CD14-positive monocyte (primary cell): ENCODE data around the gene MRGPRG. TPM values are rescaled to one million over a fixed set of nuclear protein-coding genes. Genes with fewer than 3 reads are reported as not detected.
"Not testable (repeated sequence)": the region's sequence is repeated elsewhere in the genome, so short reads cannot be mapped to it uniquely, and the experiment has no call there.

Experiments used
- DNase-seq, 3 donors: peaks; one replicate each; pipeline ENCODE4 v3.0.0-alpha.2; 2011 to 2022
- H2AFZ ChIP-seq: 2 replicates; pipeline ENCODE4 v1.6.0; 2012; ENCODE audit warnings: mild to moderate bottlenecking, low read depth, low read length, inconsistent platforms; ENCODE audit not compliant: insufficient read depth, poor library complexity, severe bottlenecking
- H3K27ac ChIP-seq, 2 donors: 1 replicate in 1 of 2; 2 replicates in 1 of 2; pipeline ENCODE4 v1.5.1; 2012 to 2013; ENCODE audit warnings: low read length in 2 of 2, control low read depth in 1 of 2, inconsistent platforms in 1 of 2, low read depth in 1 of 2, mild to moderate bottlenecking in 1 of 2
- H3K27me3 ChIP-seq, 2 donors: one replicate each; pipeline versions ENCODE4 v1.6.0 to v1.6.1; 2011 to 2013; ENCODE audit warnings: low read length in 2 of 2; ENCODE audit not compliant: control insufficient read depth in 2 of 2, insufficient read depth in 2 of 2
- H3K36me3 ChIP-seq, 2 donors: replicated peaks in 1 of 2; 1 replicate in 1 of 2; 2 replicates in 1 of 2; pipeline versions ENCODE4 v1.5.1 to v1.6.1; 2012 to 2013; ENCODE audit warnings: low read length in 2 of 2, control low read depth in 1 of 2, inconsistent platforms in 1 of 2, mild to moderate bottlenecking in 1 of 2; ENCODE audit not compliant: insufficient read depth in 2 of 2, control insufficient read depth in 1 of 2
- H3K4me1 ChIP-seq, 2 donors: 1 replicate in 1 of 2; 2 replicates in 1 of 2; pipeline versions ENCODE4 v1.5.1 to v1.6.1; 2012 to 2013; ENCODE audit warnings: low read length in 2 of 2, control low read depth in 1 of 2, inconsistent platforms in 1 of 2, mild to moderate bottlenecking in 1 of 2, moderate library complexity in 1 of 2; ENCODE audit not compliant: insufficient read depth in 2 of 2, control insufficient read depth in 1 of 2
- H3K4me2 ChIP-seq: replicated peaks from 2 replicates; pipeline ENCODE3; 2012; ENCODE audit warnings: low read length, moderate library complexity, mild to moderate bottlenecking; ENCODE audit not compliant: poor library complexity, severe bottlenecking; ENCODE audit errors: extremely low read depth
- H3K4me3 ChIP-seq, 3 experiments: fragments of 200-600 bp in 1 of 3; sonication (generic) in 1 of 3; replicated peaks in 1 of 3; 1 replicate in 2 of 3; 2 replicates in 1 of 3; pipeline ENCODE4 v1.5.1; 2011 to 2013; ENCODE audit warnings: low read length in 3 of 3, mild to moderate bottlenecking in 3 of 3, control low read depth in 2 of 3, low read depth in 2 of 3, inconsistent platforms in 1 of 3, moderate library complexity in 1 of 3
- H3K79me2 ChIP-seq: 2 replicates; pipeline ENCODE4 v1.6.0; 2012; ENCODE audit warnings: mild to moderate bottlenecking, control low read depth, inconsistent platforms, low read length, moderate library complexity; ENCODE audit not compliant: insufficient read depth
- H3K9ac ChIP-seq: 2 replicates; pipeline ENCODE4 v1.6.0; 2017; ENCODE audit warnings: low read length, mild to moderate bottlenecking; ENCODE audit not compliant: insufficient read depth, poor library complexity, severe bottlenecking
- H3K9me3 ChIP-seq, 2 donors: replicated peaks in 1 of 2; 1 replicate in 1 of 2; 2 replicates in 1 of 2; pipeline versions ENCODE4 v1.5.1 to v1.6.1; 2012 to 2013; ENCODE audit warnings: low read length in 2 of 2, control low read depth in 1 of 2; ENCODE audit not compliant: control insufficient read depth in 1 of 2, insufficient read depth in 1 of 2
- H4K20me1 ChIP-seq: 2 replicates; pipeline ENCODE4 v1.6.0; 2012; ENCODE audit warnings: mild to moderate bottlenecking, low read length, control low read depth, moderate library complexity; ENCODE audit not compliant: insufficient read depth
- H3K27ac Mint-ChIP-seq, 7 donors: one replicate each; pipeline ENCODE4 v1.8.0; 2020; ENCODE audit warnings: mild to moderate bottlenecking in 7 of 7, mixed read lengths in 7 of 7, moderate library complexity in 6 of 7, inconsistent platforms in 2 of 7
- H3K27me3 Mint-ChIP-seq, 3 donors: one replicate each; pipeline ENCODE4 v1.8.0; 2021 to 2022; ENCODE audit warnings: low read depth in 3 of 3, mild to moderate bottlenecking in 3 of 3, mixed read lengths in 3 of 3, moderate library complexity in 3 of 3, inconsistent platforms in 1 of 3
- H3K36me3 Mint-ChIP-seq, 2 donors: one replicate each; pipeline ENCODE4 v1.8.0; 2020; ENCODE audit warnings: mixed read lengths in 2 of 2, inconsistent platforms in 1 of 2, mild to moderate bottlenecking in 1 of 2
- H3K4me1 Mint-ChIP-seq: one replicate; pipeline ENCODE4 v1.8.0; 2020; ENCODE audit warnings: mild to moderate bottlenecking, mixed read lengths
- H3K4me3 Mint-ChIP-seq, 2 donors: one replicate each; pipeline ENCODE4 v1.8.0; 2020; ENCODE audit warnings: mild to moderate bottlenecking in 2 of 2, mixed read lengths in 2 of 2, moderate library complexity in 1 of 2
- H3K9me3 Mint-ChIP-seq, 7 donors: one replicate each; pipeline ENCODE4 v1.8.0; 2020 to 2022; ENCODE audit warnings: mixed read lengths in 7 of 7, mild to moderate bottlenecking in 6 of 7, moderate library complexity in 6 of 7, inconsistent platforms in 2 of 7
- WGBS: methylation state at CpG from one replicate; pipeline ENCODE4 v1.1.5; 2013; ENCODE audit warnings: missing lambda C conversion rate; ENCODE audit not compliant: insufficient coverage; 5-methylcytosine and 5-hydroxymethylcytosine counted together
- intact Hi-C, 2 donors: fragments of 100-400 bp; cut with micrococcal nuclease; formaldehyde crosslinking; loops; one replicate each; pipeline versions ENCODE4 v1.15.0 to v1.15.1; 2023
- polyA minus RNA-seq: library from RNA; depleted of rRNA, polyadenylated mRNA; stranded (reverse); fragments of >200 nt; gene quantifications from 2 replicates; pipeline ENCODE4 v1.2.3, GENCODE V29; 2012
- polyA plus RNA-seq, 3 donors: library from polyadenylated mRNA; depleted of rRNA in 1 of 3; unstranded in 2 of 3; stranded (reverse) in 1 of 3; fragments of 300-500 nt in 2 of 3; fragments of >200 nt in 1 of 3; fragmentation: Illumina TruSeq in 2 of 3; gene quantifications; 1 replicate in 2 of 3; 2 replicates in 1 of 3; pipeline ENCODE4 v1.2.3, GENCODE V29; 2012 to 2021
- total RNA-seq, 12 experiments: library from RNA in 1 of 12; stranded (reverse) in 1 of 12; fragments of 120-200 nt in 1 of 12; gene quantifications; one replicate each; pipeline ENCODE4 v1.2.4 and lab custom pipeline; 2013 to 2026; ENCODE audit warnings: mixed read lengths in 6 of 12, inconsistent platforms in 1 of 12
- TF ChIP-seq, protein P1 (sequence below): fragments of 200-600 bp; IDR thresholded peaks from one replicate; pipeline ENCODE4 v1.8.0; 2022; ENCODE audit warnings: antibody characterized with exemption, mild to moderate bottlenecking

MRGPRG gene, protein sequence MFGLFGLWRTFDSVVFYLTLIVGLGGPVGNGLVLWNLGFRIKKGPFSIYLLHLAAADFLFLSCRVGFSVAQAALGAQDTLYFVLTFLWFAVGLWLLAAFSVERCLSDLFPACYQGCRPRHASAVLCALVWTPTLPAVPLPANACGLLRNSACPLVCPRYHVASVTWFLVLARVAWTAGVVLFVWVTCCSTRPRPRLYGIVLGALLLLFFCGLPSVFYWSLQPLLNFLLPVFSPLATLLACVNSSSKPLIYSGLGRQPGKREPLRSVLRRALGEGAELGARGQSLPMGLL
- not detected for total RNA-seq (2013)
- polyA plus RNA-seq = not detected
- polyA minus RNA-seq = not detected in 2 replicates
- total RNA-seq (lab: John Stamatoyannopoulos, UW) = 0 to 0.12 (median 0) reads per million in 11 experiments

DNA sequence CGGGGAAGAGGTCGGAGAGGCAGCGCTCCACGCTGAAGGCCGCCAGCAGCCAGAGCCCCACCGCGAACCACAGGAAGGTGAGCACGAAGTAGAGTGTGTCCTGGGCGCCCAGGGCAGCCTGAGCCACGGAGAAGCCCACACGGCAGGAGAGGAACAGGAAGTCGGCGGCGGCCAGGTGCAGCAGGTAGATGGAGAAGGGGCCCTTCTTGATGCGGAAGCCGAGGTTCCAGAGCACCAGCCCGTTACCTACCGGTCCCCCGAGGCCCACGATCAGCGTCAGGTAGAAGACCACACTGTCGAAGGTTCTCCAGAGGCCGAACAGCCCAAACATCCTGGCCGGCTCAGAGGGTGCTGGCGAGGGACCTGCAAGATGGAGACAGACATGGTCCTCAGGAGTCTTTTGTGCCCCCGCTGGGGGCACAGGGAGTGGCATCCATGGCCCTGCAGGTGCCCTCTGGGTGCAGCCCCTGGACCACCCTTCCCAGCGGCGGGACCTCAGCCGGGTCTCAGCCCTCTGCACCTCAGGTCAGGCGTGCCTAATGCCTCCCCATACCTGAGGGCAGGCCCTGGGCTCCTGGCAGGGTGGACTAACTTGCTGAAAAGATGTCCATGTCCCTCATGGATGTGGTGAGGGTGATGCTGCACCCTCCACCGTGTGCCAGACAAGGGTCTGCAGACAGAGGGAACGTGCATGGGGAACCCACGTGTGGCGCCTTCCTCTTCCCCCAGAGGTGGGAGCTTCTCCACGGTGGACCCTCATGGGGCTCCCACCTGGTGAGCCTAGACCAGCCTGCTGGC, at the start of gene MRGPRG:
TSS of gene MRGPRG (minus strand) at position 331 of the 798 bp plus-strand sequence. CDS start at position 331, 0 bp downstream.
- Mint-ChIP-seq H3K4me1 (peaks cover 9% of the 10 kb centered on the region), H3K27me3 (peaks cover 23 to 45% (median 29%) of the 10 kb centered on the region in 3 donors), H3K4me3 (no peak within 1 kb of the TSS), H3K27ac (peak within 1 kb of the TSS in 1 of 7 donors; percentile 25), H3K36me3 (no peaks in the 10 kb centered on the region), H3K9me3 (no peaks in the 10 kb centered on the region)
- no peak within 1 kb of the TSS for H3K9ac ChIP-seq
- H3K27me3 ChIP-seq = peaks cover 0 to 4% of the 10 kb centered on the region in 2 donors
- DNase-seq = no peak
- H2AFZ ChIP-seq = no peak within 1 kb of the TSS
- H3K27ac ChIP-seq = no peak within 1 kb of the TSS
- H3K4me1 ChIP-seq = no peaks in the 10 kb centered on the region
- 83% methylated on average over 33 of the region's 35 CpGs for WGBS
- no peaks in the 10 kb centered on the region for H4K20me1 ChIP-seq
- H3K9me3 ChIP-seq = no peaks in the 10 kb centered on the region
- H3K79me2 ChIP-seq = no peaks in the 10 kb centered on the region
- no peak within 1 kb of the TSS for H3K4me2 ChIP-seq
- TF ChIP-seq, protein P1, sequence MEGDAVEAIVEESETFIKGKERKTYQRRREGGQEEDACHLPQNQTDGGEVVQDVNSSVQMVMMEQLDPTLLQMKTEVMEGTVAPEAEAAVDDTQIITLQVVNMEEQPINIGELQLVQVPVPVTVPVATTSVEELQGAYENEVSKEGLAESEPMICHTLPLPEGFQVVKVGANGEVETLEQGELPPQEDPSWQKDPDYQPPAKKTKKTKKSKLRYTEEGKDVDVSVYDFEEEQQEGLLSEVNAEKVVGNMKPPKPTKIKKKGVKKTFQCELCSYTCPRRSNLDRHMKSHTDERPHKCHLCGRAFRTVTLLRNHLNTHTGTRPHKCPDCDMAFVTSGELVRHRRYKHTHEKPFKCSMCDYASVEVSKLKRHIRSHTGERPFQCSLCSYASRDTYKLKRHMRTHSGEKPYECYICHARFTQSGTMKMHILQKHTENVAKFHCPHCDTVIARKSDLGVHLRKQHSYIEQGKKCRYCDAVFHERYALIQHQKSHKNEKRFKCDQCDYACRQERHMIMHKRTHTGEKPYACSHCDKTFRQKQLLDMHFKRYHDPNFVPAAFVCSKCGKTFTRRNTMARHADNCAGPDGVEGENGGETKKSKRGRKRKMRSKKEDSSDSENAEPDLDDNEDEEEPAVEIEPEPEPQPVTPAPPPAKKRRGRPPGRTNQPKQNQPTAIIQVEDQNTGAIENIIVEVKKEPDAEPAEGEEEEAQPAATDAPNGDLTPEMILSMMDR = no peak
- intact Hi-C loops = loop anchor here (5.0 to 10.0 kb wide), 2 partner anchors 104 to 181 kb away; no protein-coding TSS in a partner anchor
- no peak within 1 kb of the TSS for H3K4me3 ChIP-seq
- no peaks in the 10 kb centered on the region for H3K36me3 ChIP-seq

DNA sequence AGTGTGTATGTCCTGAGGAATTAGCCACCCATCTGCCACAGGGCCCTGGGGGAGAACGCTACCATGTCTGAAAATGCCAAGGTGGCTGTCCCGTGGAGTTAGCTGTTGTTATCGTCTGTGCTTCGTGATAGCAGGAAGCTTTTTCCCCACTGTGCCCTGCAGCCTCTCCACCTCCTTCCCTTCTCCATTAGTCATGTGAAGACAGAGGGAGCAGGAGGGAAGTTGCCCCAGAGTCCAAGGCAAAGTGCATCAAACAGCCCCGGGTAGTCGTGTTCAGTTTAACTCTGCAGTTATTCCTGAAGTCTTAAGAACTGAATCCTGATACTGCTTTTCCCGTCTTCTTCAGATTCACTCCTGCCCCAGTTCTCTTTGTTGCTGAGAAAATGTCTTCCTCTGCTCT, 43.9 kb upstream of the MRGPRG start:
- H3K4me1 Mint-ChIP-seq, H3K9me3 Mint-ChIP-seq, H3K4me2 ChIP-seq, H3K27ac ChIP-seq, H3K27ac Mint-ChIP-seq, H3K9me3 ChIP-seq, H3K4me3 ChIP-seq, H3K27me3 ChIP-seq, H2AFZ ChIP-seq, H3K36me3 ChIP-seq, H3K27me3 Mint-ChIP-seq, DNase-seq, H3K36me3 Mint-ChIP-seq, H3K9ac ChIP-seq, intact Hi-C loops, H3K4me3 Mint-ChIP-seq, H3K4me1 ChIP-seq, H3K79me2 ChIP-seq, H4K20me1 ChIP-seq: not testable (repeated sequence)
- WGBS = no CpG with 5 or more reads among the region's 7 CpGs

DNA sequence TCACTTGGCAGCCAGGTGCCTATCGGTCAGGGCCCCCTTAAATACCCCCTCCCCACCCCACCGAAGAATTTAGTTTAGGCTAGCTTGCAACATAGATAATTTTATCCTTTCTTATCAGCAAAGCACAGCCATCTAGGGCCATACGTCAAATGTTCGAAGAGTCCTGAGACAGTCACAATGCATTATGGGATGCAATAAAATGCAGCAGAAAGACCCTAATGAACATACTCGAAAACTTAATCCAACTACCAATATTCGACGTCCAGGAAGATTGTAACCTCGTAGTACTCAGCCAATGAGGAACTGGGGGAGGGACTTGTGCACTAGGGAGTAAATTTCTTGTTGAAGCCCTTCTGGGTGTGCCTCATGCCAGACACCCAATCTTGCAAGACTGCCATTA, 43.2 kb upstream of the MRGPRG start:
- DNase-seq, H4K20me1 ChIP-seq, H3K36me3 ChIP-seq, H2AFZ ChIP-seq, H3K27me3 ChIP-seq, H3K4me2 ChIP-seq, H3K27ac Mint-ChIP-seq, intact Hi-C loops, H3K9ac ChIP-seq, H3K79me2 ChIP-seq, H3K27me3 Mint-ChIP-seq, H3K9me3 ChIP-seq, H3K4me1 ChIP-seq, H3K27ac ChIP-seq, H3K9me3 Mint-ChIP-seq, H3K36me3 Mint-ChIP-seq, H3K4me1 Mint-ChIP-seq, H3K4me3 Mint-ChIP-seq, H3K4me3 ChIP-seq: not testable (repeated sequence)
- no CpG with 5 or more reads among the region's 8 CpGs for WGBS
